HCT116 (cell line): ENCODE data around the gene TXNDC17.

ENCODE experiments used
- EZH2 ChIP-seq: fragments of 200-600 bp; sonication (generic); IDR thresholded peaks from 2 replicates; pipeline ENCODE4 v1.6.1; 2017; ENCODE audit warnings: antibody characterized with exemption, mixed run types
- JUND ChIP-seq: IDR thresholded peaks from 2 replicates; pipeline ENCODE4 v1.6.1; 2012
- POLR2A ChIP-seq: IDR thresholded peaks from 2 replicates; pipeline ENCODE4 v1.7.0; 2011; ENCODE audit warnings: borderline replicate concordance; ENCODE audit not compliant: insufficient read depth, insufficient read length; ENCODE audit errors: extremely low read depth
- POLR2AphosphoS5 ChIP-seq: IDR thresholded peaks from 2 replicates; pipeline ENCODE4 v1.6.1; 2011; ENCODE audit warnings: mild to moderate bottlenecking, low read depth, low read length, moderate library complexity
- YY1 ChIP-seq: IDR thresholded peaks from 2 replicates; pipeline ENCODE4 v1.6.1; 2011; ENCODE audit warnings: low read length, low read depth, moderate library complexity, mild to moderate bottlenecking; ENCODE audit not compliant: insufficient replicate concordance; ENCODE audit errors: extremely low read depth
- TF ChIP-seq, protein P1 (sequence below), 3 experiments: fragments of 200-600 bp in 1 of 3; sonication (generic) in 1 of 3; IDR thresholded peaks in 2 of 3; conservative IDR thresholded peaks in 1 of 3; 2 replicates each; pipeline ENCODE4 v1.5.1; 2012 to 2017; ENCODE audit warnings: low read depth in 2 of 3, low read length in 2 of 3, antibody characterized with exemption in 1 of 3, borderline replicate concordance in 1 of 3, control low read depth in 1 of 3, mild to moderate bottlenecking in 1 of 3, mixed read lengths in 1 of 3, mixed run types in 1 of 3, moderate library complexity in 1 of 3; ENCODE audit not compliant: insufficient read depth in 1 of 3

DNA sequence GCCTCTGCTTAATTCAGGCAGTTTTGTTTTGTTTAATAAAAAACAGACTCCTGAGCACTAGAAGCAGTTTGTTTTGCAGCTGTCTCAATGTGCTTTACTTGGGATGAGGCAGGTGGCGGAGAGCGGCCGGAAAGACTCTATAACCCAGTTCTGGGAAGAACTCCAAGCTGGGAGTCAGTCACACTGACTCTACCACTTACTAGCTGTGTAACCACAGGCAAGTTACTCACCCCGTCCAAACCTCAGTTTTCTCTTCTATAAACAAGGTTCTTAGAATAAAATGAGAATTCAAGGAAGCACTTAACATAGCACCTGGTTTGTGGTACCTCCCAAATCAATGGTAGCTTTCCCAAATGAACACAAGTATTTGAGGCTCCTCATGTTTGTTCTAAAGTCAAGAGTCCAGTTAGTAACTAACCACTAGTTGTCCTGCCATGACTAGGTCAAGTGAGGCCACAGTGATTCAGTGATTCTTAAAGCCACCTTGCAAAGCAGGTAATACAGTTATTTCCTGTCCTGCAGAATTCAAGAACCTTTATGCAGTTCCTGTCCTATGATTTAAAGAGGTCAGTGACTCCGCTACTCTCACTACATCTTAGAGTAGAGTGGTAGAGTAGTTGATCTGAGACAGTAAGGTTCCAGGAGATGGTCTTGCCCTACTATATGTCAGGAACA, 2.7 kb downstream of the TXNDC17 start:
- TF ChIP-seq POLR2A (no peak), JUND (no peak), EZH2 (no peak), POLR2AphosphoS5 (no peak), YY1 (no peak)
- TF ChIP-seq, protein P1, sequence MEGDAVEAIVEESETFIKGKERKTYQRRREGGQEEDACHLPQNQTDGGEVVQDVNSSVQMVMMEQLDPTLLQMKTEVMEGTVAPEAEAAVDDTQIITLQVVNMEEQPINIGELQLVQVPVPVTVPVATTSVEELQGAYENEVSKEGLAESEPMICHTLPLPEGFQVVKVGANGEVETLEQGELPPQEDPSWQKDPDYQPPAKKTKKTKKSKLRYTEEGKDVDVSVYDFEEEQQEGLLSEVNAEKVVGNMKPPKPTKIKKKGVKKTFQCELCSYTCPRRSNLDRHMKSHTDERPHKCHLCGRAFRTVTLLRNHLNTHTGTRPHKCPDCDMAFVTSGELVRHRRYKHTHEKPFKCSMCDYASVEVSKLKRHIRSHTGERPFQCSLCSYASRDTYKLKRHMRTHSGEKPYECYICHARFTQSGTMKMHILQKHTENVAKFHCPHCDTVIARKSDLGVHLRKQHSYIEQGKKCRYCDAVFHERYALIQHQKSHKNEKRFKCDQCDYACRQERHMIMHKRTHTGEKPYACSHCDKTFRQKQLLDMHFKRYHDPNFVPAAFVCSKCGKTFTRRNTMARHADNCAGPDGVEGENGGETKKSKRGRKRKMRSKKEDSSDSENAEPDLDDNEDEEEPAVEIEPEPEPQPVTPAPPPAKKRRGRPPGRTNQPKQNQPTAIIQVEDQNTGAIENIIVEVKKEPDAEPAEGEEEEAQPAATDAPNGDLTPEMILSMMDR (IDR thresholded peaks at IDR 0.05 in 2 of 3, conservative IDR thresholded peaks at IDR 0.05 in 1 of 3; ENCODE audit: borderline replicate concordance in 1 of 3, insufficient read depth in 1 of 3, low read depth in 2 of 3, low read length in 2 of 3) = no peak
